ENCODE measurements around the gene DGLUCY. TPM values are rescaled to one million over a fixed set of nuclear protein-coding genes. Genes with fewer than 3 reads are reported as not detected.

The DGLUCY gene
- polyA plus RNA-seq, 1 donor = 78.4 TPM

- peaks cover 44% of the 10 kb centered on the region for H3K36me3 ChIP-seq (ENCODE audit: control insufficient read depth, insufficient read depth, low read length)
- DNase-seq = no peak
- no CpG with 5 or more reads among the region's 2 CpGs for WGBS (ENCODE audit: insufficient coverage, low lambda C conversion rate)
- H3K4me3 ChIP-seq (ENCODE audit: low read length) = no peak overlapping the region
- no peak overlapping the region for H3K27ac ChIP-seq (ENCODE audit: low read length)
- H3K27me3 ChIP-seq (ENCODE audit: control insufficient read depth, insufficient read depth, low read length) = no peaks in the 10 kb centered on the region
- H3K9me3 ChIP-seq (ENCODE audit: control insufficient read depth, low read depth, low read length) = no peaks in the 10 kb centered on the region
- H3K4me1 ChIP-seq (ENCODE audit: control insufficient read depth, insufficient read depth, low read length) = peaks cover 16% of the 10 kb centered on the region
Observed at GRCh38 chr14:91129261-91129660, 15.4 kb downstream of the DGLUCY start.

DNA sequence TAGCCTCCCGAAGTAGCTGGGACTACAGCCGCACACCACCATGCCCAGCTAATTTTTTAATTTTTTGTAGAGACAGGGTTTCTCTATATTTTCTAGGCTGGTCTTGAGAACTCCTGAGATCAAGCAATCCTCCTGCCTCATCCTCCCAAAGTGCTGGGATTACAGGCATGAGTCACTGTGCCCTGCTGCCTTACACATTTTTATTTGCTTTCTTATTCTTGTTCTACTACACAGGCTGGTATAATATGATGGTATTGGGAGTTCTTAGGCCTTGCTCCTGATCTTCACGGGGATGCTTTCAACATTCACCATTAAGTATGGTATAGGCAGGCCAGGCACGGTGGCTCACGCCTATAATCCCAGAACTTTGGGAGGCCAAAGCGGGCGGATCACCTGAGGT lies 21.2 kb downstream of the DGLUCY start:
- Histone ChIP-seq H3K27me3 (ENCODE audit: control insufficient read depth, insufficient read depth, low read length) (no peaks in the 10 kb centered on the region), H3K4me1 (ENCODE audit: control insufficient read depth, insufficient read depth, low read length) (peaks cover 19% of the 10 kb centered on the region), H3K4me3 (ENCODE audit: low read length) (no peak overlapping the region), H3K36me3 (ENCODE audit: control insufficient read depth, insufficient read depth, low read length) (peaks cover 27% of the 10 kb centered on the region), H3K27ac (ENCODE audit: low read length) (no peak overlapping the region), H3K9me3 (ENCODE audit: control insufficient read depth, low read depth, low read length) (no peaks in the 10 kb centered on the region)
- no CpG with 5 or more reads among the region's 7 CpGs for WGBS (ENCODE audit: insufficient coverage, low lambda C conversion rate)
- DNase-seq = no peak

DNA sequence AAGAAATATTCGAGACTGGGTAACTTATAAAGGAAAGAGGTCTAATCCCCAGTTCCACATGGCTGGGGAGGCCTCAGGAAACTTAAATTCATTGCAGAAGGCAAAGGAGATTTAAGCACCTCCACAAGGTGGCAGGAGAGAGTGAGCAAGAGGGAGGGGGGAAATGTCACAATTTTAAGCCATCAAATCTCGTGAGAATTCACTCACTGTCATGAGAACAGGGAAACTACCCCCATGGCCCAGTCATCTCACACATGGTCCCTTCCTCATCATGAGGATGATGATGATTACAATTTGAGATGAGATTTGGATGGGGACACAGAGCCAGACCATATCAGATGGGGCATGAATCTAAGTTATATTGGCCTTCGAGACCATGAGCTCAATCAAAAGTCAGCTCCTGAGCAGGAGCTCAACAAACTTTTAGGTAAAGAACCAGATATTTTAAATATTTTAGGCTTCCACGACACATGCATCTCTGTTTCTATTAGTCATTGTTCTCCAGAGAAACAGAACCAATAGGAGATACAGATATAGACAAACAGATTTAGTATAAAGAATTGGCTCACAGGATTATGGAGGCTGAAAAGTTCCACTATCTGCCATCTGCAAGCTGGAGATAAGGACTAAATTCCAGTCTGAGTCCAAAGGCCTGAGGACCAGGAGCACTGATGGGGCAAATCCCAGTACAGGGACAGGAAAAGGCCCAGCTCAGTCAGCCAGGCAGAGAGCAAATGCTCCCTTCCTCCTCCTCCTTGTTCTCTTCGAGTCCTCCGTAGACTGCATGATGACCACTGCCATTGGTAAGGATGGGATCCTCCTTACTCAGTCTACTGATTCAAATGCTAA lies 24.9 kb downstream of the DGLUCY start:
- Histone ChIP-seq H3K9me3 (ENCODE audit: control insufficient read depth, low read depth, low read length) (no peaks in the 10 kb centered on the region), H3K27ac (ENCODE audit: low read length) (peak overlapping the region; percentile 68), H3K27me3 (ENCODE audit: control insufficient read depth, insufficient read depth, low read length) (no peaks in the 10 kb centered on the region), H3K4me3 (ENCODE audit: low read length) (no peak overlapping the region), H3K4me1 (ENCODE audit: control insufficient read depth, insufficient read depth, low read length) (peaks cover 26% of the 10 kb centered on the region), H3K36me3 (ENCODE audit: control insufficient read depth, insufficient read depth, low read length) (peaks cover 10% of the 10 kb centered on the region)
- WGBS (ENCODE audit: insufficient coverage, low lambda C conversion rate) = 65% methylated on average over 4 of the region's 6 CpGs
- DNase-seq = peak; percentile 54 to 69

GRCh38 chr14:91139776-91140175 lies 25.9 kb downstream of the DGLUCY start:
- Histone ChIP-seq H3K4me1 (ENCODE audit: control insufficient read depth, insufficient read depth, low read length) (peaks cover 26% of the 10 kb centered on the region), H3K9me3 (ENCODE audit: control insufficient read depth, low read depth, low read length) (no peaks in the 10 kb centered on the region), H3K4me3 (ENCODE audit: low read length) (no peak overlapping the region), H3K27ac (ENCODE audit: low read length) (peak overlapping the region; percentile 68), H3K27me3 (ENCODE audit: control insufficient read depth, insufficient read depth, low read length) (no peaks in the 10 kb centered on the region), H3K36me3 (ENCODE audit: control insufficient read depth, insufficient read depth, low read length) (peaks cover 14% of the 10 kb centered on the region)
- peak; percentile 79 to 85 for DNase-seq

- Histone ChIP-seq H3K9me3 (ENCODE audit: control insufficient read depth, low read depth, low read length) (no peaks in the 10 kb centered on the region), H3K36me3 (ENCODE audit: control insufficient read depth, insufficient read depth, low read length) (peaks cover 23% of the 10 kb centered on the region), H3K27me3 (ENCODE audit: control insufficient read depth, insufficient read depth, low read length) (no peaks in the 10 kb centered on the region), H3K4me1 (ENCODE audit: control insufficient read depth, insufficient read depth, low read length) (peaks cover 26% of the 10 kb centered on the region), H3K4me3 (ENCODE audit: low read length) (no peak overlapping the region), H3K27ac (ENCODE audit: low read length) (peak overlapping the region; percentile 68)
- peak; percentile 39 to 53 for DNase-seq
- 100% methylated on average over 1 of the region's 3 CpGs for WGBS (ENCODE audit: insufficient coverage, low lambda C conversion rate)
Observed at GRCh38 chr14:91140672-91141071, 26.8 kb downstream of the DGLUCY start.

- Histone ChIP-seq H3K4me1 (ENCODE audit: control insufficient read depth, insufficient read depth, low read length) (peaks cover 26% of the 10 kb centered on the region), H3K36me3 (ENCODE audit: control insufficient read depth, insufficient read depth, low read length) (peaks cover 37% of the 10 kb centered on the region), H3K27ac (ENCODE audit: low read length) (no peak overlapping the region), H3K9me3 (ENCODE audit: control insufficient read depth, low read depth, low read length) (no peaks in the 10 kb centered on the region), H3K27me3 (ENCODE audit: control insufficient read depth, insufficient read depth, low read length) (no peaks in the 10 kb centered on the region), H3K4me3 (ENCODE audit: low read length) (no peak overlapping the region)
- no CpG with 5 or more reads among the region's 1 CpG for WGBS (ENCODE audit: insufficient coverage, low lambda C conversion rate)
- no peak for DNase-seq
Observed at GRCh38 chr14:91142214-91142668, 28.4 kb downstream of the DGLUCY start.

- Histone ChIP-seq H3K27ac (ENCODE audit: low read length) (no peak overlapping the region), H3K27me3 (ENCODE audit: control insufficient read depth, insufficient read depth, low read length) (no peaks in the 10 kb centered on the region), H3K4me3 (ENCODE audit: low read length) (no peak overlapping the region), H3K36me3 (ENCODE audit: control insufficient read depth, insufficient read depth, low read length) (peaks cover 45% of the 10 kb centered on the region), H3K4me1 (ENCODE audit: control insufficient read depth, insufficient read depth, low read length) (peaks cover 16% of the 10 kb centered on the region), H3K9me3 (ENCODE audit: control insufficient read depth, low read depth, low read length) (no peaks in the 10 kb centered on the region)
- WGBS (ENCODE audit: insufficient coverage, low lambda C conversion rate) = 100% methylated on average over 1 of the region's 8 CpGs
- no peak for DNase-seq
Observed at GRCh38 chr14:91143862-91144261, 30.0 kb downstream of the DGLUCY start.

- 80% methylated on average over 2 of the region's 5 CpGs for WGBS (ENCODE audit: insufficient coverage, low lambda C conversion rate)
- no peaks in the 10 kb centered on the region for H3K27me3 ChIP-seq (ENCODE audit: control insufficient read depth, insufficient read depth, low read length)
- no peak for DNase-seq
- H3K4me1 ChIP-seq (ENCODE audit: control insufficient read depth, insufficient read depth, low read length) = peaks cover 10% of the 10 kb centered on the region
- H3K4me3 ChIP-seq (ENCODE audit: low read length) = no peak overlapping the region
- peaks cover 45% of the 10 kb centered on the region for H3K36me3 ChIP-seq (ENCODE audit: control insufficient read depth, insufficient read depth, low read length)
- H3K27ac ChIP-seq (ENCODE audit: low read length) = no peak overlapping the region
- no peaks in the 10 kb centered on the region for H3K9me3 ChIP-seq (ENCODE audit: control insufficient read depth, low read depth, low read length)
Observed at GRCh38 chr14:91144425-91145145, 30.7 kb downstream of the DGLUCY start.

DNA sequence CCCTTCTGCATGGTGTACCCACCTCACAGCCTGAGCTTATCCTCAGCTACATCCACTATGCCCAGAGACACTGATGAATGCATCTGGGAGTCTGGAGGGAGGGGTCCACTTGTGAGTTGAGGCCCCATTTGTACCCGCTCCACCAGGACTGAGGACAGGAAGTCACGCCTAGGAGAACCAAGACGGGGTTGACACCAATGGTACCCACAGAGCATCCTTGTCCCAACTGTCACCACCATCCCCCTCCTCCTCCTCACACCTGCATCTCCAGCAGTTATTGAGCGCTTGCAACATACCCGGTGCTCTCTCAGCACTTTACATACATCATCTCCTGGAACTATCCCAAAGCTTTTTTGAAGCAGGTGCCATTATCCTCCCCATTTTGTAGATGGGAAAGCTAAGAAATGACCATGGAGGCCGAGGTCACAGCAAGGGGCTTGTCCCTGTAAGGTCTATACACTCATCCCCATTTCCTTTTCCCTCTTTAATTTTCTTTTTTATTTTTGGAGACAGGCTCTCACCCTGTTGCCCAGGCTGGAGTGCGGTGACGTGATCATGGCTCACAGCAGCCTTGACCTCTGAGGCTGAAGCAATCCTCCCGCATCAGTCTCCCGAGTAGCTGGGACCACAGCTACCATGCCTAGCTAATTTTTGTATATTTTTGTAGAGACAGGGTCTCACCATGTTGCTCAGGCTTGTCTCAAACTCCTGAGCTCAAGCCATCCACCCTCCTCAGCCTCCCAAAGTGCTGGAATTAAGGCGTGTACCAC lies 31.7 kb downstream of the DGLUCY start:
- peaks cover 2% of the 10 kb centered on the region for H3K4me1 ChIP-seq (ENCODE audit: control insufficient read depth, insufficient read depth, low read length)
- H3K36me3 ChIP-seq (ENCODE audit: control insufficient read depth, insufficient read depth, low read length) = peaks cover 45% of the 10 kb centered on the region
- no peaks in the 10 kb centered on the region for H3K27me3 ChIP-seq (ENCODE audit: control insufficient read depth, insufficient read depth, low read length)
- no peaks in the 10 kb centered on the region for H3K9me3 ChIP-seq (ENCODE audit: control insufficient read depth, low read depth, low read length)
- no peak for DNase-seq
- H3K4me3 ChIP-seq (ENCODE audit: low read length) = no peak overlapping the region
- no CpG with 5 or more reads among the region's 11 CpGs for WGBS (ENCODE audit: insufficient coverage, low lambda C conversion rate)
- H3K27ac ChIP-seq (ENCODE audit: low read length) = no peak overlapping the region

GRCh38 chr14:91146661-91147060 lies 32.8 kb downstream of the DGLUCY start:
- H3K4me1 ChIP-seq (ENCODE audit: control insufficient read depth, insufficient read depth, low read length) = no peaks in the 10 kb centered on the region
- H3K4me3 ChIP-seq (ENCODE audit: low read length) = no peak overlapping the region
- H3K27me3 ChIP-seq (ENCODE audit: control insufficient read depth, insufficient read depth, low read length) = no peaks in the 10 kb centered on the region
- WGBS (ENCODE audit: insufficient coverage, low lambda C conversion rate) = no CpG with 5 or more reads among the region's 5 CpGs
- no peaks in the 10 kb centered on the region for H3K9me3 ChIP-seq (ENCODE audit: control insufficient read depth, low read depth, low read length)
- H3K36me3 ChIP-seq (ENCODE audit: control insufficient read depth, insufficient read depth, low read length) = peaks cover 45% of the 10 kb centered on the region
- DNase-seq = no peak
- H3K27ac ChIP-seq (ENCODE audit: low read length) = no peak overlapping the region
